Cerebellar cortex (tissue), 1 donor: ENCODE data around the gene TBKBP1.

Experiments
- DNase-seq: peaks from one replicate; pipeline ENCODE4 v3.0.0-alpha.2; 2015; ENCODE audit warnings: low spot score

Gene TBKBP1

DNA sequence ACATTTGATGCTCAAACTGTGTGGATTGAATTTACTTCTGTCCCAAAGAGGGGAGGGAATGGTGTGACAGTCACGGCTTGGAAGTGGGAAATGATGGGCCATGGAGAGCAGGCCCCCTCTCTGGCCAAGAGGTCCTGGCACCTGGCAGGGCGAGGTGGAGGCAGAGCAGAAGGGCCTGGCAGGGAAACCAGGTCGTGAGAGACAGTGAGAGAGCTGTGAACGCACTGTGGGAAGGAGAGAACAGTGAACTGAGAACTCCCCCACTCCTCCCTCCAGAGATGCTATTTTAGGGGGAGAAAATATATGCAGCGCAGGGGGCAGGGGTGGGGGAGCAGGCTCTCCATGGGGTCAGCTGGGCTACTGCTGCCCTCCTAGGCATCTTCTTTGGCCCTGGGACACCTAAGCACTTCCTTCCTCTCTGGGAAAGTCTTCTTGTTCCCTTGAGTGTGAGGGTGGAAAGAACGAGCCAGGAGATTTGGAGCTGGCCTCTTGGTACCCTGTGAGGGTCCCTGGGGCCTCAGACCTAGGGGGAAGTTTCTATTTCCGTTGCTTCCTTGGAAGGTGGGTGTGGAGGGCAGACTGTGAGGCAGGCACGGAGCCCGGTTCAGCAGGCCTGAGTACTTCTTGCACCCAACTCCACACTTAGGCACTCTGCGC, 21.8 kb downstream of the TBKBP1 start:
- no peak for DNase-seq

DNA sequence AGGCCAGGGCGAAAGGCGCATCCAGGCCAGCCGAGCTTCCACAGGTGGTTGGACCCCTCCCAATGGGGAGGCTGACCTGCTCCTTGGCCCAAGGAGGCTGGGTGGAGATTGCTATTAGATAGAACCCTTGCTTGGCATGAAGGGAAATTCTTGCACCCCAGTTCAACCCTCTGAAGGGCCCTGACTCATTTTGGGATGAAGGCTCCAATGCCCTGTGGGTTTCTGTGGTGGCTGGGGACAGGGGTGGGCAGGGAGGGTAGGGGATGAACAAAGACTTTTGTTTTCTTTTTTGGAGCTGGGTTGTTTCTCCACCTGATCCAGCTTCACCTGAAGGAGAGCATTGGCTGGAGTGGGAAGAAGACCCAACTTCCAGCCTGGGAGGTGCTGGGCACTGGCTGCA, 22.4 kb downstream of the TBKBP1 start:
- DNase-seq: no peak

DNA sequence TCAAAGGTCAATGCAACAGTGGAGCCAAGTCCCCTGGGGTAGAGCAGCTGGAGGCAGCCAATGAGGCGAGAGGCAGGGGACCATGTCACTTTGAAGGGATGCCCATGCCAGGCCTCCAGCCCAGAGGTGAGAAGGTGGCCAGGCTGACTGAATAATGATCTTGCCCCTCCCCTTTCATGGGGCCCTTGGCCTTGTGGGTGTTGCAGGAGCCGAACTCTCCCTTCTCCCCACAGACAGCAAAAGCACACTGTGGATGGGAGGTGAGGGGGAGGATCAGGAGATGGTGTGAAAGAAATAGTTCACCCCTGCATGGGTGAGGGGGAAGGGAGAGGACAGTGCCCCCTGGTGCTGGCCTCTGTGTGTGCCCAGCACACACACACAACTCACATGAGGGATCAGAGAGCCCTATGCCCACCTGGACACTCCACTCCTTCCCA, 23.3 kb downstream of the TBKBP1 start:
- no peak for DNase-seq

DNA sequence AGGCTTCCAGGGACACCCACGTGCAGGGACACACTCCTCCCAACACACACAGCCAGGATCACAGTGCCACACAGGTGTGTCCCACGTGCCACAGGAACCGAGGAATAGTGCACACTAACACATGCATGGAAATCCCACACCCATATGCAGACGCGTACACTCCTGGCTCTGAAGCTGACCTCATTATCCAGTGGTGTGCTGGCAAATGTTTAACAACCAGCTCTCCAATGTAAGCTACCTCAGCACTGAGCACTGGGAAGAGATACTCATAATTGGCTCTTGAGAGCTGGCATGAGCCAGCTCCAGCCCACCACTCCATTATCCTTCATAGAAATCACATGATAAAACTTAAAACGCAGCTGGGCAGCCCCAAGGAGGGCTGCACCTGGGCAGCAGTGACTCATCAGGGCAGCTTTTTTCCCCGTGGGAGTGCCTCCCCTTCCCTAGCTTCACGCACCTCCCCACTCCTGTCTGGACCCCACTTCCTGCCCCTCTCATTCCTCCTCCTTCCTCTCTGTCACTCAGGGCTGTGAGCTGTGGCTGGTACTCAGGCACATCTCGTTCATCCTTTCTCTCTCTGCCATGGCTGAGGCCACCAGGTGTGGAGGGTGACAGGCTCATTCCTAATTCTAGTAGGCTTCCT, 24.1 kb downstream of the TBKBP1 start:
- DNase-seq: no peak

DNA sequence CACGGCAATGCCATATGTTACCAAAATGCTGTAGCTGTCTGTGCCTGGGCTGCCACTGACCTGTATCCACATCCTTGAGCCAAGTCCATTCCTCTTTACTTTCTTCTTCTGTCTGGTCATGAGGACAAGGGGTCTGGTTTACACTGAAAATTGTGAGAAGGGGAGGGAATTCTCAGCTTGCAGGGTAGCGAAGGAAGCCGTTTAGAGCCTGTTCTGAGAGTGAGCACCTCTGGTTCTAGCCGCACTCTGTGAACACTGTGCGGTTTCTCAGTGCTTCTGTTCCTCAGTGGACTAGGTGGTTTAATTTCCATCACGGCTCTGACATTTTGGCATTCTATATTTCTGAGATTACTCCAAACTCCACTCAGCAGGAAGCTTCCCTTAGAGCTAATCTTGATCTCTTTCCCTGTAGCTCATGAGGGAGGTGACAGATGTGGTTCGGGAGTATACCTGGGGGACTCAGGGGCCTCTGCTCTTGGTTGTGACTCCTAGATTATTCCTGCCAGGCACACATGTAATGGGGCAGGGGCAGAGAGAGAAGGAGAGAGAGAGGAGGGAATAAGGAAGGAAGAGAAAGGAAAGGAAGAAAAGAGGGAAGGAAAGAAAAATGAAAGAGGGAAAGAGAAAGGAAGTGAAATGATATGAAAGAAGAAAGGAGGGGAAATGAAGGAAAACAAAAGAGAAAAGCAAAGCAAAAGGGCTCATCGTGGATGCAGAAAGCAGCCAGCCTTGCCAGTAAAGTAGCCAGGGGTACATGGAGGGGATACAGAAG, 24.9 kb downstream of the TBKBP1 start:
- DNase-seq: no peak

DNA sequence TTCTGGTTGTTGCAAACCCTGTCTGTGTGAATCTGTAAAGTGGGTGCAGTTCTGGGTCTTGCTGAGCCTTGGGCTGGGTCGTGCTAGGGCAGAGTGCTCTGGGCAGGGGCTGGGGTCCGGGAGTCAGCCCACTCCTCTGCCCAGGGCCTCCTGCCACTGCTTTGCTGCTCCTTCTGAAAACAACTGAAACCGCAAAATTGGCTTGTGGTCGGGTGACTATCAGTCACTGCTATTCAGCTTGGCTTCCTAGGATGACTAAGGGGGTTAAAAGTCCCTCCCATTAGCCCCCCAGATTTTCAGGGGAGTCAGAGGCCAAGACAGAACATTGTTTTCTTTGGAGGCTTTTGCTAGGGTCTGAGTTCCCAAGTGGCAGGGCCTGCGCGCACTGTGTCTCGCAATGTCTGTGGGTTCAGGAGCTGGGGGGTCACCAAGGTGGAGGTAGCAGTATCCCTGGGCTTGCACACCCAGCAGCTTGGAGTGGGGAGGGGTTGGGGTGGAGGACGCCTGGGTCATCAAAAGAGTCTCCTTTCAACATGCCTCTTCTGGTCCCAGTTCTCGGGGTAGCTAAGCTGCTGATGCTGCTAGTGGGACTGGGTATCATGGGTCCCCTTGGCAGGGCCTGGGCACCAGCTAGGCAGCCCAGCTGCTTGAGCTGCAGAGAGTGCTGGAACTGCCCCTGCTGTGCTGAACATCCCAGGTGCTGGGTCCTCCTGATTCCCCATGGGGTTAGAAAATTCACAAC, 25.6 kb downstream of the TBKBP1 start:
- no peak for DNase-seq

DNA sequence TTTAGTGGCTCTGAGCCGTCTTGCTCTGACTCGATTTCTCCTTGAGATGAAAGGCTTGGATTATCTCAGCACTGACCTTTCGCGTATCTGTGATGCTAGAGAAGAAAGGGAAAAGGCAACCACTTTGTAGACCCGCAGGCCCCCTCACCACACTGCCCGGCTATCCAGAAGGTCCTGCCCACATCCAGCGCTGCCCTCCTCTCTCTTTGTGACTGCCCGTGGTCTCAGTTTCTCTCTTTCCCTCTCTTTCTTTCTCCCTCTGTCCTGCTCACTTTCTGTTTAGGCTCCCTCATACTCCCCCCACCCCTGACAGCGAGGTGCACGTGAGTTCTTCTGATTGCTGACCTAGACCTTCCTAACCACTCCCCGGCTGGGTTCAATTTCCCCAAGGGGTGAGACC, 26.2 kb downstream of the TBKBP1 start:
- DNase-seq: no peak

DNA sequence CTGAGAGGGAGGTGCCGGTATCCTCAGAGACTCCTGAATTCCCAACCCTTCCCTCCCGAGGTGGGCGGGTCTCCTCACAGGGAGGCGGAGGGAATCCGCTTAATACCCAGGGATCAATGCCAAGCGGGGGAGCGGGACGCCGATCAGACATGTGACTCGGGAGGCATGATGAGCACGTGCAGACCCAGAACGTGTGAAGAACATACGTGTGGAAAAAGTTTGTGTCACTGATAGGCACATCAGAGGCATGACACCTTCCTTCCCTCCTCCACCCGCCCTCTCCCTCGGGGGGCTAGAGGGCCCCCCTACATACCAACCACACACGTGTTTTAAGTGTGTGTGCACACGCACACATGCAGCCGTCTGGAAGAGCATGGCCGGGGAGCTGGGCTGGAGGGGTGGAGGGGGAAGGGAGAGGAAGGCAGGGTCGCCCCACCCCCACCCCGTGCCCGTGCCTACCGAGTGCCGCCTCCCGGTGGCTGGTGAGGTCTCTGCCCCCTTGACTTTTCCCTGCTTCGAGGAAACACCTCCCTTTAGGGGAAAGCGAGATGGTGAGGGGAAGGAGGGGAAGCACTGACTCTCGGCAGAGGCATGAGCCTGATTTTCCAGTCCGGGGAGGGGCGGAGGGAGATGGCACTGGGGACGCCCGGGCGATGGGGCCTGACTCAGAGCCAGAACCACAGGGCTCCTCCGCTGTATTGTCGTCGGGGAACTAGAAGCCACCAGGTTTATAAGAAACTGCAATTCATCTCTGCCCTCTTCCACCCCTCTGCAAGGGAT, 27.0 kb downstream of the TBKBP1 start:
- DNase-seq: no peak

DNA sequence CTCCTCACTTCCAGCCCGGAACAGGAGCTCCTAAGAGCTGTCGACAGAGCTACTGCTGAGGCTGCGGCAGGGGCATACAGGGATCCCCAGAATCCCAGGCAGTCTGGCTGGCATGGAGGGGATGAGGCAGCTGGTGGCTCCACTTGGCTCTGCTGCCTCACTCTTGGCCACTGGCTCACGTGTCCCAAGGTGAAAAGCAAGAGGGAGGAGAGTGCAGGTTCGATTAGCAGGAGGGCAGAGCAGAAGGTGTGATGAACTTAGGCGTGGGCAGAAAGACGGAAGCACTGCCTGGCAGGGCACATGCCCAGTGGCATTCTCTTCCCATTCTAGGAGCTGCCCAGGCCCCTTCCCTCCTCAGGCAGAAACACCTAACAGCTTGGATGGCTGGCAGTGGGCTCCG, 27.8 kb downstream of the TBKBP1 start:
- no peak for DNase-seq

DNA sequence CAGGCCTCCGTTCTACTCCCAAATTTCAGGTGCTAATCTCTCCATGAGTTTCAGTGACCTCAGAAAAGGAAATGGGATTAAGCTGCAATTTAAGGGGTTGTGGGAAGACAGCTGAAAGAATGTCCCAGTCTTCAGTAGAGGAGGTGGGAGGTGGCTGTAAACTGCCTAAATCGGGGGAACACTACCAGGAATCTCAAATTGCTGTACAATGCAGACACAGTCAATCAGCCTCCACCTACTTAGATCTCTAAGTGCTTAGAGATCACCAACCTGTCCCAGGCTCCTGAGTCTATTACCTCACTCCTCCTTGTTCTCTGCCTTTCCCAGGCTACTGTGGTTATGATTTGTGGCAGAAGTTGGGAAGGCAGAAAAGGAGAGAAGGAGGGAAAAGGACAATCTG, 30.7 kb downstream of the TBKBP1 start:
- DNase-seq: no peak

DNA sequence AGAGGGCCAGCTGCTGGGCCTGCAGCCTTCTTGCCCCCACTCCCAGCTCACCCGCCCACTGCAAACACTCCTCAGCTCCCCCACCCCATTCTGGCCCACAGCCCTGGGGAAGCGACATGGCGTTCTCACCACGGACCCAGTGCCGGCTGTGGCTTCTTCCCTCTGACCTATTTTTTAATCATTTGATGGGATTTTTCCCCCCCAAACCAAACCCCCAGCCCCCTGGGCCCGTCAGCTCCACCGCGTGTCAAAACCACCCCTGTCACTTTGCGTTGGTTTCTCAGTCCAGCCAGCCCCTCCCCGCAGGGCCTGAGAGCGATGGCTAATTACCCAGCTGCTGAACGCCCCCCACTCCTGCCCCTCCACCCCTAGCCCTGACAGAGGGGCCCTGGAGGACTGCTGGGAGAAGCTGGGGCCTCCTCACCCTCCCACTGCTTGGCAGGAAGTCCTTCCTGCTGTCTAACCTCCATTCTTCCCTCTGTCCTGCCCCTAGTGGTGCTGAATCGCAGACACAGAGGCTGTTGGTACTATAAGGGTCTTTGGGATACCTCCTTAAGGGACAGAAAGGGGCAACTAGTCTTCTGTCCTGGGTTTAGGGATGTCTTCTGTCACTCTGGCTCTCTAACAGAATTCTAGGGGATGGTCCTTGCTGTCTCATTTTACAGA, 31.6 kb downstream of the TBKBP1 start:
- no peak for DNase-seq

DNA sequence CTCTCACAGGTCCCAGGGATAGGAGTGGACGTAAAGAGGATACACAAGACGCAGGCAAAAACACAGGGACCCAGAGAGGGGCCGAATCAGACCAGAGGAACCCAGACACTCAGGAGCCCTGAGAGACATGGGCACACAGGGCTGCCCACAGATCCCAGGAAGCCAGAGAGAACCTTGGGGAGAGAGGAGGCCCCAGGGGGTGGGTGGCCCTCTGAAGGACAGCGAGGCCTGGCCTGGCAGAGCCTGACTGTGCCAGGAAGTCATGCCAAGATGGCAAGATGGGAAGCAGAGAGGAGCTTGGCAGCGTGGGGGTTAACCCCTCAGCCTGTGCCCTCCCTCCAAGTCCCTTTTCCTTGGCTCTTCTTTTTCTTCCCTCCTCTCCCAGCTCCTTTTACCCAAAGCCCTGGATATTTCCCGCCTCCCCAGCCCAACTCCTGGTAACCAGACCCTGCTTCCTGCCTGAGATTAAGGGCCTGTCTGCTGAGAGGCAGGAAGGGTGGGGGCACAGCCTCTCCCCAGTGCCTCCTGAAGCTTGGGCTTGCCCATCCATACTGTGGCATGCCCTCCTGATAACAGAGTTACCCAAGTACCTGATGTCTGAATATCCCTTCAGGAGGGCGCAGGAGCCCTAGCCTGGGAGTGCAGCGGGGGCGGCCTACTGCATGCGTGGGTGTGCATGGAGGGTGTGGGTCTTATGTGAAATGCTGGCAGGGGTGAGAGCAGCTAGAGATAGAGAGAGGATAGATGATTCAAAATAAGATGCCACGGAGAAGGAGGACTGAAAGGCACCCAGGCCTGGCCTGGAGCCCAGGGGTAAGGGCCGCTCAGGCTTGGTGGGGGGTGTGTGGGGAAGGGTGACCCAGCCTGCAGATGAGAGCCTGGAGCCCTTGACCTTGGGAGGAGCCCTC, 33.1 kb downstream of the TBKBP1 start:
- DNase-seq: no peak

DNA sequence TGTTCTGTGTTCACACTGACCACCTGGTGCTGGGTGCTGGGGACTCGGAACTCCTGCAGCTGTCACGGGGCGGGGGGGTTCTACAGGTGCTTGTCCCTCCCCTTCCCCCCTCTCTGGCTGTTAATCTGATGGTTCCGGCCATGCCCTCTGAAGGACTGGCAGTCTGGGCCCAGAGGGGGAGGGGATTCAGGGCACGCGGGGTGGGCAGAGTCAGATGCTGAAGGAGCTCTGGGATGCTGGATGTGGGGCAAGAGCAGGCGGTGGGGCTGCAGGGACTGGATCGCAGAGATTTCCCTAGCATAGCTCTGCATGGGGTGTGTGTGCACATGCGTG, 33.7 kb downstream of the TBKBP1 start:
- DNase-seq: no peak

DNA sequence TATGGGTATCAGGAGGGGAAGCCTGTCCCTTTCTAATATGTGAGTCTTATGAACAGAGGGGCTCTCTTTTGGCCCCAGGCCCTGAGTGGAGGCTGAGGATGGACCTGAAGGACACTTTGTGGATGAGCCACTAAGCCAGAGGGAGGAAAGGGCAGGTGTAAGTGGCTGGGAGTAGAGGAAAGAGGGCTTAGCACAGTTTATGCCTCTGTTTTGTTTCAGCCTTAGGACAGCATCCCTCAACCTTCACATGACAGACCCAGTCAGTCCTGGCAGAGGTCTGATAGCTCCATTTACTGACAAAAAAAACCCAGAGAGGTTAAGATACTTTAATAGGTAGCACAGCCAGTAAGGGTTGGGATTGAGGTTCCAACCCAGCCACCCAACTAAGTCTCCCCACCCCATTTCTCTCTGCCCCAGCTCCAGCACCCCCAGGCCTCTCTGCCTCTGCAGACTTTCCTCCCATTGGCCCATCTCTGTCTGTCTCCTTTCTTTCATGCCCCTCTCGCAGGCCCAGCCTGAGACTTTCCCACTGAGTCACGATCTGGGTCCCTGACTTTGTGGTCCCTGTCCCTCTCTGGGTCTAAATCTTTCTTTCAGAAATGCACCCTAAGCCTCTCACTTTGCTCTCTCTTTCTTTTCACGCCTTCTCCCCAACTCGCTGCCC, 34.4 kb downstream of the TBKBP1 start:
- DNase-seq: no peak

DNA sequence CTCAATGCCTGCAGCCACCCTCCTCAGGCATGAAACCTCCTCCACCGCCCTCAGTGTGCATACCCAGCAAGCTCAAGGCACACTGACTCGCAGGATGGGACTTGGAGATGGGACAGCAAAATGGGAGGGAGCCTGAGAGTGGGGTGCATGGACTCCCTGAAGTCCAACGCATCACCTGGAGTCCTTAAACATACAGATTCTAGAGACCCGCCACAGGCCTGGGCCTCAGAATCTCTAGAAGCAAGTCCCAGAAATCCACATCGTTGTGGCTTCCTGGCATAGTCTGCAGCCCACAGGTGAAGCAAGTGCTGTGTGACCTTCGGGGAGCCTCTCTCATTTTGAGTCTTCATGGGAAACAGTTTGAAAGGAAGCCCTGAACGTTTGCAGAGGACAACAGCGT, 35.5 kb downstream of the TBKBP1 start:
- DNase-seq: no peak

DNA sequence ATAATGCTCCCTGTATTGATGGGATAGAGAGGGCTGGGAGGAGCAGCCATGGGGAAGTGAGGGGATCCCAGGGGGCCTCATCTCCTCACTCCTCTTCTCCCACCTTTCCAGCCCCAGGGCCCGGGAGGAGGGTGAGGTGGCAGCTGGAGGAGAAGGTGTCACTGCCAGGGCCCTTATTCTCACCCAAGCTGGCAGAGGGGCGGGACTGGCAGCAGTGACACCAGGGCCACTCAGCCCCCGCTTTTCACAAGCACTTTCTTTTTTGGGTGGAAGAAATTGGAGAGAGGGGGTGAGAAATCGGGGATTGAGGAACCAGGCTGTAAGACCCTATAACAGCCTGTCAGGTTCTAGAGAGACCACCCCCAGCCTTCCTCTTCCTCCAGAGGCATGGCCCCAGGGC, 36.7 kb downstream of the TBKBP1 start:
- no peak for DNase-seq

DNA sequence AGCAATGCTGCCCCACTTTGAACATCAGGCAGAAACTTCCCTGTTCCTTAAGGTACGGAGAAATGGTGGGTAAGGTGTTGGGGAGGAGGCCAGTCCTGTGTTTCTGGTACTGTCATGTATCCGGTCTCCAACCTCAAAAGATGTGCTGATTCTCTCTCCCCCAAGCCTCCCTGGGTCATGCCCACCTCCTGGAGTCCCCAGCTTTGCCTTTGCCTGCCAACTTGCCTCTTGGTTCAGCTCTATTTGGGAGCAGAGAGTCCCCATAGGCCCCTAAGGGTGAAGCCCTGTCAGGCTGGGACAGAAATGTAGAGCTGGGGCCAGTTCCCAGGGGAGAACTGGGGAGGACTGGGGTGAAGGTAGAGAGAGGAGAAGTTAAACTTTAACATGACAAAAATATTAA, 37.4 kb downstream of the TBKBP1 start:
- DNase-seq: no peak

DNA sequence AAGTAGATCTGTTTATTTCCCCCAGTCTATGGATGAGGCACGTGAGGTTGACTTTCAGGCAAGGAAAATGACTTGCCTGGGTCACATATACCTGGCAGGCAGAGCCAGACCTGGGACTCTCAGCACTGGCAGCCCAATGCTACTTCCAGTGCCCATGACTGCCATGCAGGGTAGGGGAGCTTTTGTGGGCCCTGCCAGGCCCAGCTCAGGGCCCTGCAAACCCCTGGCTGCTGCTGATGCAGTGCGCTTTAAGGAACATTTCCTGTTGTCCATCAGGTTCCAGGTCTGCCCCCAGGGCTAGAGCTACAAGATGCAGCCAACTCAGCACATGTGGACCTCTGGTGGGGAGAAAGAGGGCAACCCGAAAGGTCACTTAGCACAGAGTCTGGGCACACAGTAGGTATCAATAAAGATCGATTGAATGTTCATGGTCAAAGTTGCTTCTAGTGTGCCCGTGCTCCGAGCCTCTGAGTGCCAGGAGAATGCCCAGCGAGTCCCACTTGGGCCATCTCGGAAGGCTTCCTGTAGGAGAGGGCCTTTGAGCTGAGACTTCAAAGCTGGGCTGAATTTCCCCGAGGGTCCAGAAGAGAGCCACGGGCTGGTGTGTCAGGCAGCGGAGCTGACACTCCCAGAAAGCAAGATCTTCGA, 38.6 kb downstream of the TBKBP1 start:
- DNase-seq: no peak

DNA sequence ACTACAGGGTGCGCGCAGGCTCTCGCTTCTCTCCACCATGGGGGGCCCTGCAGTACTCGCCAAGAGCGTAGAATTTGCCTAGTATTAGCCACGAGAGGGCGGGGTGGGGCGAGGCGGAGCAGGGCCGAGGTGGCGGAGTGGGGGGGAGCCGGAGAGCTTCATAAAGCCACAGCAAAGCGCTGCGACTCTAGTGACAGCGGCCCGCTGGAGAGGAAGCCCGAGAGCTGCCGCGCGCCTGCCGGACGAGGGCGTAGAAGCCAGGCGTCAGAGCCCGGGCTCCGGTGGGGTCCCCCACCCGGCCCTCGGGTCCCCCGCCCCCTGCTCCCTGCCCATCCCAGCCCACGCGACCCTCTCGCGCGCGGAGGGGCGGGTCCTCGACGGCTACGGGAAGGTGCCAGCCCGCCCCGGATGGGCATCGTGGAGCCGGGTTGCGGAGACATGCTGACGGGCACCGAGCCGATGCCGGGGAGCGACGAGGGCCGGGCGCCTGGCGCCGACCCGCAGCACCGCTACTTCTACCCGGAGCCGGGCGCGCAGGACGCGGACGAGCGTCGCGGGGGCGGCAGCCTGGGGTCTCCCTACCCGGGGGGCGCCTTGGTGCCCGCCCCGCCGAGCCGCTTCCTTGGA, 39.2 kb downstream of the TBKBP1 start, which contains the start of gene TBX21:
TBX21 (plus strand) TSS at position 190 of the 627 bp plus-strand sequence; CDS start at position 409, 219 bp downstream.
- peak; percentile 25 for DNase-seq
